NOMO-1 (cell line): ENCODE results near the gene SLC24A3.
A peak's percentile ranks its signal among the peaks of the same experiment; 100 is the strongest.

ENCODE experiments used
- DNase-seq, 2 experiments: peaks; one replicate each; lab custom pipeline; 2025; ENCODE audit not compliant: unreplicated experiment in 2 of 2; lab: John Stamatoyannopoulos, UW

Gene SLC24A3

DNA sequence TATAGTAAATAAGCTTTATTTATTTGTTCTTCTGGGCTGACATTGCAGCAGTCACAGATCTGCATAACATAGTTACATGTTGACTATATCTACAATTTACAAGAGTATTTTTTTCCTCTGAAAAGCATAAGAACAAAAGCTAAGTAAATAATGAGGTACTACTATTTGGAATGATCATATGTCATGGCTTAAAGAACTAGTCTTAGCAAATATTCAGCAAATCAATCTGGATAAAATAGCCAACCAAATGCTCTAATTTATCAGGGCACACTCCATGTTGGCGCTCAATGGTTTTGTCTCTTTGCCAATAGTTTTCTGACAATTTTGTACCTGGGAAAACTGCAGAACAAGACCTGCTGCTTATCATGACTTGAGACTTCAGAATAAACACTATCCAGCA is 312.2 kb downstream of the SLC24A3 start:
- no peak for DNase-seq

DNA sequence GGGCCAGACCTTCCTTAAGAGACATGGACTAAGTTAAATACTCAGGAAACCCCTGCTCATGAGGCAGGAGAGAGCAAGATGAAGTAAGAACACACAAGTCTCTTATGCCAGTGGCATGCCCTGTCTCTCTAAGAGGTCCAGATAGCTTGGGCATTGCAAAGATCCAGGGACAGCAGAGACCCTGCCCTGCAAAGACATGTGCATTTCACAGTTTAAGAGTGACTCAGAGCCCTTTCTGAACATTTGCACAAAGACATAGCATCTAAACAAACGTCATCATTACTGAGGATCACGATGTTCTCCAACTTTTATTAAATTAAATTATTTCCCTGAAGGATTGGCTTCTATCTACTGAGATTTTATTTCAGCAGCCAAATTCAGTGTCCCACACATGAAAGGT is 315.1 kb downstream of the SLC24A3 start:
- DNase-seq: no peak

DNA sequence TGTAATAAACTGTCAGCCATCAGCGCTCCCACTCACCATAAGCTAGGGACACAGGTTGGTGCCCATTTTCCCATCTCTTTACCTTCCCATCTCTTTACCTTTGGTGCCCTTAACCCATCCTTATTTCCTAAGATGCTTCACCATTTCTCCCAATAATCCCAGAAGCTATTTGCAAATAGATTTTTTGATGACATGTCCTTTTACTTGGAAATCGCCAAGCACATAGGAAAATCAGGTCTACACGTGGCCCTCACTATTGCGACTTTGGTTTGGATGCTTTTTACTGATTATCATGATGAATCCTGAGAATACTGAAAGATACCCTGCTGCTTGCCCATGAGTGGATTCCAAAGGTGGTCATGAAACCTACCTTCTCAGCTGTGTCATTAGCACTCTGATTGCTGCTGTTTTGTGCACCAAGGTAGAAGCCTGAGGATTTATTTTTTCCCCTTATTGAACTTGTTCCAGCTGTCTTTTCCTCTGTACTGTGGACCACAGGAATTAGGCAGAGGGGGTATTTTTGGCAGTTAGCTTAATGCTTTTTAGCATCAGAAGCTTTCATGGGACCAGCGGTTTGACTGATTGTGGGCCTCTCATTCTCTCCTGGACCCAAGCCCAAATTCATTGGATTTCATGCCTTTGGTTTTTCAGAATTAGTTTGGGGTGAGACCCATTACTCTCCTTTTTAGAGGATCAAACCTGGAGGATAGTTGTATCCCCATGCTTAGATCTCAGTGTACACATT is 316.0 kb downstream of the SLC24A3 start:
- no peak for DNase-seq

DNA sequence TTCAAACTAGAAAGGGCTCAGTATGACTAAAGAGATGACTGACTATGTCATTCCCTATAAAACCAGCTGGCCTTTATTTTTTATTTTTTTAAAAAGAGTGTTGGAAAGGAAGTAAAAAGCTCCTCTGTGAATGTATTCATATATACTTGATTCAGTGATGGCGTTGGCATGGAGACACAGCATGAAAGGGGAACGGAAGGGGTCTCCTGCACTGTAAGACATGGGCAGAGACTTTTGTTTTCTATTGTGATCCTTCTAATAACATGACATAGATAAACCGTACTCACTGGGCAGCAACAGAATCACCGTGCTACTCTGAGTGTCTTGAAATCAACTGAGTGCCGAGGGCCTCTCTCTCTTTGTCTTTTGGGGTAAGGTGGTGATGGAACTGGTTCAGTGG is 317.6 kb downstream of the SLC24A3 start:
- no peak for DNase-seq

DNA sequence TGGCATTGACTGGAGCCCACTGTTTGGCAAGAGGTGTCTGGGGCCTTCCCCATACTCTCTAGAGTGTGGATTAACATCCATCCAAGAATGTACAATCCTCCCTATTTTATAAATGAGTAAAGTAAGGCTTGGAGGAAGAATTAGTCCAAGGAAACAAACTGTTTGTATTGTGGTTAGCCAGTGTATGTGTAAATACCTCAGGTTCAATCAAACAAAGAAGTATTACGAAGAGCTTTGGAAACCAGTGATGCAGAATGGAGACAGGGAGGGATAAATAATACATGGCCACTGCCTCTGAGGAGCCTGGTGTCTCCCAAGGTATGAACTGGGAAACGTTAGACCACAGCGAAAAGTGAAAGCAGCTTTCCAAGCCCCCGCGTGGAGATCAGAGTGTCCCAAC is 319.0 kb downstream of the SLC24A3 start:
- no peak for DNase-seq

DNA sequence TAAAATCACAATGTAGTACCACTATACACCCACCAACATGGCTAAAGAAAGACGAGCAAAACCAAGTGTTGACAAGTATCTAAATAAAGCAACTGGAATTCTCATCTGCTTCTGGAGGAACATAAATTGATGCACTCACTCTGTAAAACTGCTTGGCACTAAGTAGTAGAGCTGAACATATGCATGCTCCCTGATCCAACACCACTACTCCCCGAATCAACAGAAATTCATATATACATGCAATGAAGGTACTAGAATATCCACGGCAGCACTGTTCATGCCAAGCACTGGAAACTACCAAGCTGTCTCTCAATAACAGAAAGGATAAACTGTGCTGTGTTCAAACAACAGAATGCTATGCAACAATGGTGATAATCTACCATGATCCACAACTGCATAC is 326.1 kb downstream of the SLC24A3 start:
- no peak for DNase-seq

DNA sequence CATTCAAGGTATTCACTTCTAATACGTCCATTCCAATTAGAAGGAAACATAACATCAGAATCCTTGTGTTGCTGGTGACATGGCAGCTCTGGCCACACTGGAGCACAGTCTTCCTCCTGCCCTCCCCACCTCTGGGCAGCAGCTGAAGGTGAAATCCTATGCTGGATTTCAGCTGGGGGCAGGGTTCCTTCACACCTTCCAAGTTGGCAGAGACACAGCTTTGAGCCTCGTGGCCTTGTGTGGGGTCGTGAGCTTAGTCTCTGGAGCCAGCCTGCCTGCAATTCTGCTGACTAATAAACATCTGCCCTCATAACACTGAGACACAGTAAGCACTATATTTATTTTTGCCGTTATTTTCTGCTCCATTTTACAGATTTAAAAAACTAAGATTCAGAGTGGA is 326.7 kb downstream of the SLC24A3 start:
- no peak for DNase-seq

DNA sequence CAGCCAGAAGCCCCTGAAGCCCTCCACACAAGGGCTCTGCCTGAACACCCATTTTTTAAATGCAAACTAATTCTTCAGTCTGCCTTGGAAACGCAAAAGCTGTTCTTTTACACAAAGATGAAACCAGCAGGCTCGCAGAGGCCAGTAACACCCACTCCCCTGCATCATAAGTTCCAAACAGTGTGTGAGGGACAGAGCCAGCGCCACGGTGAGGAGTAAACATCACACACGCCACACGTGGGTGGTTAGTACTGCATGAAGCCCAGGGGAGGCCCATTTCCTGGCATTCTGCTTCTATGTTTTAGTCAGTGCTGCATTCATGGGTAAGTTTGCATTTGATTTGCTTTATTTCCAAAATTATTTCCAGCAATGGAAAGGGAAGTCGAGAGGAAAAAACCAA is 327.9 kb downstream of the SLC24A3 start:
- DNase-seq: no peak

DNA sequence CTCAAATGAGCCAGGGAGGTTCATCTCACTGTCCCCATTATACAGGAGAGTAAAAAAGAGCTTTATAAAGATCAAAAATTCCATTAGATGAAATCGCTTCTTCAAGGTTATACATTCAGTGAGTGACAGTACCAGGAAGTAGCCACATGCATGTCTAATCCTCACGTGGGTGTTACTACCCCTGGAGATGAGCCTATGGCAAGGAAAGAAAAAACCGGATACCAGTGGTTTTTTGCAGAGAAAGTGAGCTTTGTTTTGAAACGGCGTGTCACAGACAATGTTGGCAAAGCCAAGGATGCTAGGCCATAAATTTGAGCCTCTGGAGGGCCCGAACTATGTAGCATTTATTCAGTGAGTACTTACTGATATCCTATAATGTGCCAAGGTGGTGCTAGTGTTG is 330.7 kb downstream of the SLC24A3 start:
- DNase-seq: no peak

DNA sequence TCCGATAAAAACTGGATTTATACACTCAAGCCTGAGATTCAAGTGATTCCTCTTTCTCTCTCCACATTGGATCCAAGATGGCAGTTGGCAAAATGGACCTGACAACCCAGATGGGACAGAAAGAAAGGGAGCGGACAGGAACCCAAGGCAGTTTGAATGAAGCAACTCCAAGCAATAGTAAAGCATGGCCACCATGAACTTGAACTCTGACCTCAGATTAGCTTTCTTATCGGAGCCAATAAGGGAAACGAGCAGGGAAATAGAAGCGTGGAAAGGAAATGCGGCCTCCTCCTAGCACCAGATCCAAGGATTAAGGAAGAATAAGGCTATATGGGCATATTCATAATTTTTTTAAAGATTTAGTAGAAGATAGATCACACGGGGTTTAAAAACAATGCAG is 332.2 kb downstream of the SLC24A3 start:
- no peak for DNase-seq

DNA sequence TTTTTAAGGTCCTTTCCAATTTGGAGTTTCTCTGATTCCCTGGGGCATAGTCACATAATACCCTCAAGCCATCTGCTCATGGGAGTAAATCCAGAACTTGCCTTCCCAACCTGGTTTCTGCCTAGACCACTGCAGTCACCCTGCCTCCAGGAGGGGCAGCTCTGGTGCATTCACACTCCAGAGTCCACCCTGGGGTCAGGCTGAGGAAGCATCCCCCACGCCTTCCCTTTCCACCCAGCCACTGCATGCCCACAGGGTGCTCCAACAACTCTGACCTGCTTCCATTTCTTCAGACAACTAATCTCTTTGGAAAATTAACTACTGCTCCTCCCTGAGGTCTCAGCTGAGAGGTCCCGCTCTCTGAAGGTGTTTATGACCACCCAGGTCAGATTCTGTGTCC is 334.2 kb downstream of the SLC24A3 start:
- DNase-seq: no peak

DNA sequence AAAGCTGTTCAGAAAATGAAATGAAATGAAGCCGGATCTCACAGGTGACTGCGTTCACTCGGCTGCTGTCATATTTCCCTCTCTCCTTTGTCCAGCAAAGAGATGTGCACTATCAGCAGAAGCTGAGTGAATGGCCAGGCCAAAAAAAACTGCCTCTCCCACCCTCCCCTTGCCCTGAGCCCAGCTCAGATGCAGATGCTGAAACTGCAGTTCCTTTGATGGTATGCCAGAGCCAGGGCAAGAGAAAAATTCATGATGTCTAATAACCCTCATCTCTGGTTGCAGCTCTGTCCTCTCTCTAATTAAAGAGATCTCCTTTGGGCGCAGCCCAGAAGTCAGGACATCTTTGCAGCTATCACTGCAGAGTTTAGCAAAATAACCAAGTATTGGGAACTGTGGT is 335.1 kb downstream of the SLC24A3 start:
- DNase-seq: no peak

DNA sequence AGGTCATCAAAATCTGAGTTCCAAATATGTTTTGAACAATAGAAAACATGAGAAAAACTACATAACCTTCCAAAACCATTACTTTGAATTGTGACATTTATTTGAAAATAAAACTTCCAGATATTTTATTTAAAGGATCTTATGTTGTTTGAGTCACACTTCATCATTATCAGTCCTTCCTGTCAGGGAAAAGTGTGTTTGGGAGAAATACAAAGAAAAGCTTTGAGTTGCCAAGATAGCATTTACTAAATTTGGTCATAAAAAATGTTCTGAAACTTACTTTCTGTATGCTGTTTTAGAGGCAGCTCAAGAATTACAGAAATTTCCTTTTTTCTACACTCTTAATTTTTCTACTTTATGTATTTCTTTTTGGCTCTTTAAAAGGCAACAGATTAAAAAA is 337.5 kb downstream of the SLC24A3 start:
- DNase-seq: no peak

DNA sequence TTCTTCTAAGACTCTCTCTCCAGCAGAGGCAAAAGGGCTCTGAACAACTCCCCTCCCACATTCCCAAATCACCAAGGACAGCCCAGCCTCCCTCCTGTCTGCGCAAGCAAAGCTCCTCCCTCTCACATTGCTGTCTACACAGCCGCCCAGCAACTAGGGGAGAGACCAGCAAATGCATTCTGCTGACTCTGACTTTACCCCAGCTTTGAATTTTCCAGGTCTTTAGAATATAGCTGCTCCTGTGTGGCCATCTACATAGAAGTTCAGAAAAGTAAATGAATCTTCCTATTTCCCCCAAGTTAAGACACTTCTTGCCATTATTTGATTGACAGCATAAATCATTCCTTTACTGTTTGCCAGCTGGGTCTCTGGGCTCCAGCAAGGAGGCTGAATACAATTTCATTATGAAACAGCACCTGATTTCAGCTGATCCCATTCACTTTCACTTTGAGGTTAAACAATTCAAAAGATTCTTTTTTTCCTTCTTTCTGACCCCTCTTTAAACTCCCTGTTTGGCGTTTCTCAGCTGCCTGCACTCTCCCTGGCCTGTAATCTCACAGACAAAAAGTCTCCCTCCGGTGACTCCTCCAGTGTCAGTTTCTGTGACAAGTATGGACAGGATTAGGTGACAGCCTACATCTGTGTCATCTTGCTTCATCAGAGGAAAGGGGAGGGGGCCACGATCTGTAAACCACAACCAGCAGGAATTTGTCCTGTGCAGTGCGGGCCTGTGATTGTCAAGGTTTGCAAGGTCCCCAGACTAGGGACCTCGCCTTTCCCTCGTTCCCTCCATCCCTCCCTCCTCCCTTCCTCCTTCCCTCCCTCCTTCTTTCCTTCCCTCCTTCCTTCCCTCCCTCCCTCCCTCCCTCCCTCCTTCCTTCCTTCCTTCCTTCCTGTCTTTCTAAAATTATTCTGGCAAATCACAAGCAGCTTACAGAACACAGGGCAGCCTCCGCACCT is 340.1 kb downstream of the SLC24A3 start:
- DNase-seq: no peak

DNA sequence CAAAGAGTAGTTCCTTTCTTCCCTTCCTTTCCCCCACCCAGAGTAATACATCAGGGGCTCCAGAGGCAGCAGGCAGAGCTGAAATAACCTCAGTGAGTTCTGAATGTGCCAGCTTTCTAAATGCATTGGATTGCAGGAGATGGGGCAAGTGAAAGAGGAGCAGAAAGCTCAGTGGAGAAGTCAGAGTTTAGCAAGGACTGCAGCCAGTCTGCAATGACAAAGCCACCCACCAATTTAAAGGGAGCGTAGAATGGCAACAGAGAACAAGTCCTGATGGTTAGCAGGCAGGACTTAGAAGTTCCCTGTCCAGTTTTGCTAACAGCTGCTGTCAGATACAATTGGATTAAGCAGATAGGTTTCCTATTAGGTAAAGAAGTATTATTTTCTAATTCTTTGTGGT is 342.2 kb downstream of the SLC24A3 start:
- peak; percentile 18 to 30 for DNase-seq

DNA sequence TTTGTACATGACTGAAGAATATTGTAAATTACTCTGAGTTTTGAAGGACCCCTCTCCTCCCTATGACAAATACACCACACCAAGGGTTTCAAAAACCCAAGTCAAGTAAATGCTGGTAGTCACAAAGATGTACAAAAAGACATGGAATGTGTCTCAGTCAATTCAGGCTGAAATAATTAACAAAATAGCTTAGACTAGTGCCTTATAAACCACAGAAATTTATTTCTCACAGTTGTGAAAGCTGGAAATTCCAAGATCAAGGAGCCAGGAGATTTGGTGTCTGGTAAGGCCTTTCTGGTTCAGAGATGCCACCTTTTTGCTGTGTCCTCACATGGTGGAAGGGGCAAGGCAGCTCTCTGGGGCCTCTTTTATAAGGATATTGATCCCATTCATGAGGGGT is 343.3 kb downstream of the SLC24A3 start:
- DNase-seq: no peak

DNA sequence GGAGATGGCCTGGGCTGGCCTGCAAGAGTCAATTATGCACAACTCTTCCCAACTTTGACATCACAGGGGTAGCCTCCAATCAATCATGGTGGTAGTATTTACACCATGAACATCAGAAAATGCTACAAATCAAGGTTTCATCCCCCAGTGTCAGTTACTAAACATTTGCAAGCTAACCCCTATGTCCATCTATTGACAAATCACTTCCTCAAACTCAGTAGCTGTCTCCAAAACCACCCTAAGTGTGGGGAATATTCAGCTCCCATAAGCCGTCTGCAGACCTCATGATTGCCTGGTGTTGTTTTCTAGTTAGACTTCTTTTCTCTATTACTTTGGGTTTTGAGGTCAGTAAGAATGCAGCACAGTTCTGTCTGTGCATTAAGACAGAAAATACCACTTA is 344.8 kb downstream of the SLC24A3 start:
- peak; percentile 11 to 37 for DNase-seq

DNA sequence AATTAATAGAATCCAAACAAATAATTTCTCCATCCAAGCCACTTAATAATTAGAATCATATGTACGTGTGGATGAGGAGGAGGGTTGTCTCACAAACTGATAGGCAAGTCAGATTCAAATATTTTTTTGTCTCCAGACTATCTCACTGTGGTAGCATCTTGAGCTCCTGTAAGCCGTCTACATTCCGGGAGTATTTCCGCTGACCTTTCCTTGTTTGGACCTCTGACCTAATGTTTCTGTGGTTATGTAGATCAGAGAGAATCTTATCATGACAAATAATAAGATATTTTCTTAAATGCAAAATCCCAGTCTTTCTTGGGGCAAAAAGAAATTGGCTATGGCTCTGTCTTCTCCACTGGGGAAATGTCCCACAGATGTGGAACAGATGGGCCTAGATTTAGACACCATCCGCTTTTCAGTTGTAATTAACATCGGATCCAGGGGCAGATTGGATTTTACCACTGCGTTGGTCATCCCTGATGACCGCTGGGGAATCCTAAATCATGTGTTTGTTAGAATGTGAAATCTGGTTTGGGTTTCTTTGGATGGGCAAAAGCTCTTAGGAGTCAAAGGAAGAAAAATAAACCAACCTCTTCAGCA is 348.5 kb downstream of the SLC24A3 start:
- DNase-seq: no peak

DNA sequence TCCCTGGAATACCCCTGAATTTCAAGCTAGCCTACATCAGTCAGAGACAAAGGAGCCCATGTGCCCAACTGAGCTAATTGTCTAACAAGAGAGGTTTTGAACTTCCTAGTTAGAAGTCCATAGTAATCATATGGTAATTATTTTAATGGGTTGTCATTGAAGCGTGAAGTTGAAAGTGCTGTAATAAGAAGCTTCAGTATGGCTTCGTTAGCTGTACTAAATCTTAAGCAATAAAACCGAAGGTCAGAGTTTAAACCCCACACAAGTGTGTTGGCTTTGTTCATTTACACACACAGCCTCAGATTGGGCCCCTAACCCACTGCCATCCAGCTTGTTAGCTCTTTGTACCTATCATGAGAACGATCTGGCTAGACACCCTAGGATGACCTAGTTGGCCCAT is 350.0 kb downstream of the SLC24A3 start:
- DNase-seq: no peak

DNA sequence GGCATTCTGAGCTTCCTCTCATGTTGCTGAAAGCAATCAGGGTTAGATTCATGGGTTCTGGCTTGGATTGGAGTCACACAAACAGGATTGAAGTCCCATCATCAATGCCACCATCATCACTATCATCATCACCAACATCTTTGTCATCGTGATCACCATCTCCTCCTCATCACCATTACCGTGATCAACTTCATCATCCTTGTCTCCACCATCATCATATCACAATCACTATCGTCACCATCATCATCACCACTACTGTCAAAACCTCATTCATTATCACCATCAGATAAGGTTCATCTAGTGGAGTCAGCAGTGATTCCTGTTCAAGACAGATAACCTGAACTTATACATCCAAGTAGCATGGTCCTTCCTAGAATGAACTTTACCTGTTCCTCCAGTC is 351.8 kb downstream of the SLC24A3 start:
- no peak for DNase-seq

DNA sequence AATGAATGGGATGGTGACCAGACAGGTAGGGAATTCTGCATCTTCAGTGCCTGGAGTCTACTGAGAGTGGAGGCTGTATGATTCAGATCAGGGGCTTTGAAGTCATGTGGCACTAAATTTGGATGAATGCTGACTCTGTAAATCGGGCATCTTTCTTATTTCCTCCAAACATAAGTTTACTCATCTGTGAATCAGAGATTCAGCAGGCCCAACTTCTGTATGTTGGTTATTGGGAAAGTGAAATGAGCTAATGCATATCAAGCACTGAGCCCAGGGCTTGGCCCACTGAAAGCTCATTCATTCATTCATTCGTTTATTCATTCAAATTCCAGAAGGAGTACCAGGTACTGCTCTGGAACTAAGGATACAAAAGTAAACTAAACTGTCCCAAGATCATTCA is 353.3 kb downstream of the SLC24A3 start:
- no peak for DNase-seq
